T-helper 2 cell (primary cell): ENCODE results near the gene TRIM40.
"Not testable (repeated sequence)": the region's sequence is repeated elsewhere in the genome, so short reads cannot be mapped to it uniquely, and the experiment has no call there.

ENCODE experiments used
- DNase-seq, 5 experiments: peaks; one replicate each; pipeline versions ENCODE4 v3.0.0 to v3.0.0-alpha.2; 2012 to 2022

Gene TRIM40

GRCh38 chr6:30113841-30114240 is 22.1 kb upstream of the TRIM40 start:
- no peak for DNase-seq

GRCh38 chr6:30116724-30117123 is 19.2 kb upstream of the TRIM40 start:
- DNase-seq, result no peak

GRCh38 chr6:30118691-30119090 is 17.2 kb upstream of the TRIM40 start:
- not testable (repeated sequence) for DNase-seq

GRCh38 chr6:30121446-30122366 is 14.2 kb upstream of the TRIM40 start:
- no peak for DNase-seq

GRCh38 chr6:30122515-30122914 is 13.4 kb upstream of the TRIM40 start:
- no peak for DNase-seq

- DNase-seq, result no peak
Observed at GRCh38 chr6:30127238-30128093, 8.5 kb upstream of the TRIM40 start.

GRCh38 chr6:30129265-30130178 is 6.4 kb upstream of the TRIM40 start:
- no peak for DNase-seq

GRCh38 chr6:30130179-30130679 is 5.7 kb upstream of the TRIM40 start:
- no peak for DNase-seq

GRCh38 chr6:30130887-30131862 is 4.8 kb upstream of the TRIM40 start:
- peak in 4 of 5 experiments; percentile 39 to 88 (median 58) for DNase-seq

- no peak for DNase-seq
Observed at GRCh38 chr6:30131947-30132497, 3.9 kb upstream of the TRIM40 start.

- no peak for DNase-seq
Observed at GRCh38 chr6:30135147-30135546, 793 bp upstream of the TRIM40 start.

- peak in 1 of 5 experiments; percentile 70 for DNase-seq
Observed at GRCh38 chr6:30136570-30137286, 788 bp downstream of the TRIM40 start.

- DNase-seq, result not testable (repeated sequence)
Observed at GRCh38 chr6:30140240-30140639, 4.3 kb downstream of the TRIM40 start.

GRCh38 chr6:30142665-30143064 is 6.7 kb downstream of the TRIM40 start:
- DNase-seq, result no peak

- no peak for DNase-seq
Observed at GRCh38 chr6:30143780-30144179, 7.8 kb downstream of the TRIM40 start.

GRCh38 chr6:30144811-30145210 is 8.9 kb downstream of the TRIM40 start:
- no peak for DNase-seq

- DNase-seq, result no peak
Observed at GRCh38 chr6:30145818-30146217, 9.9 kb downstream of the TRIM40 start.

GRCh38 chr6:30147096-30147495 is 11.2 kb downstream of the TRIM40 start:
- DNase-seq, result peak in 1 of 5 experiments; percentile 47

- DNase-seq, result no peak
Observed at GRCh38 chr6:30149234-30149633, 13.3 kb downstream of the TRIM40 start.
